Caco-2 (cell line): ENCODE results near the gene YAP1. TPM values are rescaled to one million over a fixed set of nuclear protein-coding genes. Genes with fewer than 3 reads are reported as not detected.

ENCODE experiments used
- BruUV-seq: library from RNA; stranded (reverse); fragments of 400-500 nt; replicated peaks from 2 replicates; lab custom pipeline; 2021; lab: Mats Ljungman, UMichigan
- CTCF ChIA-PET: fragments of 300-600 bp; sonication (Branson Sonifier 250); formaldehyde crosslinking; loops from one replicate; lab custom pipeline; 2022; ENCODE audit warnings: antibody characterized with exemption; lab: Charles Lee
- POLR2A ChIA-PET: fragments of 300-600 bp; sonication (Branson Sonifier 250); formaldehyde crosslinking; loops from one replicate; lab custom pipeline; 2022; ENCODE audit warnings: antibody characterized with exemption; lab: Charles Lee
- DNase-seq, 2 experiments: peaks; one replicate each; pipeline versions ENCODE4 v3.0.0 to v3.0.0-alpha.2; 2020 to 2022
- H3K27me3 ChIP-seq: replicated peaks from 2 replicates; pipeline ENCODE4 v1.6.0; 2011; ENCODE audit warnings: low read length; ENCODE audit not compliant: control insufficient read depth, insufficient read depth
- H3K36me3 ChIP-seq: 2 replicates; pipeline ENCODE4 v1.5.1; 2011; ENCODE audit warnings: low read length; ENCODE audit not compliant: control insufficient read depth, insufficient read depth
- H3K4me1 ChIP-seq: fragments of 250-450 bp; sonication (Bioruptor Pico); 2 replicates; pipeline ENCODE4 v1.5.1; 2020; ENCODE audit warnings: mild to moderate bottlenecking
- H3K4me3 ChIP-seq: 2 replicates; pipeline ENCODE4 v1.5.1; 2011; ENCODE audit warnings: low read depth, mild to moderate bottlenecking, control low read depth, low read length
- H3K9me3 ChIP-seq: fragments of 250-450 bp; sonication (Bioruptor Pico); 2 replicates; pipeline ENCODE4 v1.5.1; 2020; ENCODE audit warnings: mild to moderate bottlenecking, moderate library complexity
- H3K27ac Mint-ChIP-seq: one replicate; pipeline ENCODE4 v1.8.0; 2022; ENCODE audit warnings: mixed read lengths; ENCODE audit not compliant: unreplicated experiment
- H3K27me3 Mint-ChIP-seq: one replicate; pipeline ENCODE4 v1.8.0; 2022; ENCODE audit warnings: mixed read lengths; ENCODE audit not compliant: insufficient read depth, unreplicated experiment
- H3K36me3 Mint-ChIP-seq: one replicate; pipeline ENCODE4 v1.8.0; 2022; ENCODE audit warnings: mild to moderate bottlenecking, mixed read lengths; ENCODE audit not compliant: insufficient read depth, unreplicated experiment
- H3K4me1 Mint-ChIP-seq: one replicate; pipeline ENCODE4 v1.8.0; 2022; ENCODE audit warnings: low read depth, mixed read lengths; ENCODE audit not compliant: unreplicated experiment
- H3K4me3 Mint-ChIP-seq: one replicate; pipeline ENCODE4 v1.8.0; 2022; ENCODE audit warnings: mild to moderate bottlenecking, moderate library complexity, mixed read lengths; ENCODE audit not compliant: unreplicated experiment
- H3K9me3 Mint-ChIP-seq: one replicate; pipeline ENCODE4 v1.8.0; 2022; ENCODE audit warnings: mixed read lengths; ENCODE audit not compliant: unreplicated experiment
- intact Hi-C: fragments of 100-400 bp; cut with micrococcal nuclease; formaldehyde crosslinking; loops from one replicate; pipeline ENCODE4 v1.10.0; 2022; ENCODE audit not compliant: unreplicated experiment
- total RNA-seq: library from RNA; stranded (reverse); gene quantifications from 2 replicates; pipeline ENCODE4 v1.2.3, GENCODE V29; 2022
- TF ChIP-seq, protein P1 (sequence below), 2 experiments: fragments of 200-600 bp in 1 of 2; IDR thresholded peaks; 1 replicate in 1 of 2; 2 replicates in 1 of 2; pipeline versions ENCODE4 v1.5.1 to v1.8.0; 2011 to 2022; ENCODE audit warnings: antibody characterized with exemption in 1 of 2, control low read depth in 1 of 2, inconsistent platforms in 1 of 2, low read depth in 1 of 2, low read length in 1 of 2, mild to moderate bottlenecking in 1 of 2, moderate library complexity in 1 of 2; ENCODE audit not compliant: insufficient read depth in 1 of 2, severe bottlenecking in 1 of 2, unreplicated experiment in 1 of 2

Gene YAP1
- total RNA-seq, 1 experiment from 2014 or later = 207 TPM

DNA sequence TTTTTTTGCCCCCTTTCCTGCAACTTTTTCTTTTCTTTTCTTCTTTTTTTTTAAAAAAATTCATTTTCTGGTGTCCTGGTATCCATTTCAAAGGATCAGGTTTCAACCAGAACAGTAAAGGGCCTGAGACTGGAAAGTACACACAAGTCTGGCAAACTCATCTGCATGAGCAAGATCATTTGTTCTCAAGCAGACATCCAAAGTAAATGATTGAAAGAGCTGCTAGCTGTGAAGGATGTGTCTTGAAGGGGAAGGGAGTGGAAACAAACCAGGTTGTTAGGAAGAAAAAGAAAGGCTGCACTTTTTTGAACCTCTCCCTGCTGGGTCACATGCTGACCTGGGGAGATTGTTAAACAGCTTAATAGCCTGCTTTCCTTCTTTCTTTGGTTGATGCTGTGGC, 5.3 kb downstream of the YAP1 start:
- ChIA-PET POLR2A (no interaction called here), CTCF (interaction anchor here (0.7 kb wide), 2 partner anchors 29 to 114 kb away, joined by 4 to 5 read pairs; no protein-coding TSS in a partner anchor)
- TF ChIP-seq, protein P1, sequence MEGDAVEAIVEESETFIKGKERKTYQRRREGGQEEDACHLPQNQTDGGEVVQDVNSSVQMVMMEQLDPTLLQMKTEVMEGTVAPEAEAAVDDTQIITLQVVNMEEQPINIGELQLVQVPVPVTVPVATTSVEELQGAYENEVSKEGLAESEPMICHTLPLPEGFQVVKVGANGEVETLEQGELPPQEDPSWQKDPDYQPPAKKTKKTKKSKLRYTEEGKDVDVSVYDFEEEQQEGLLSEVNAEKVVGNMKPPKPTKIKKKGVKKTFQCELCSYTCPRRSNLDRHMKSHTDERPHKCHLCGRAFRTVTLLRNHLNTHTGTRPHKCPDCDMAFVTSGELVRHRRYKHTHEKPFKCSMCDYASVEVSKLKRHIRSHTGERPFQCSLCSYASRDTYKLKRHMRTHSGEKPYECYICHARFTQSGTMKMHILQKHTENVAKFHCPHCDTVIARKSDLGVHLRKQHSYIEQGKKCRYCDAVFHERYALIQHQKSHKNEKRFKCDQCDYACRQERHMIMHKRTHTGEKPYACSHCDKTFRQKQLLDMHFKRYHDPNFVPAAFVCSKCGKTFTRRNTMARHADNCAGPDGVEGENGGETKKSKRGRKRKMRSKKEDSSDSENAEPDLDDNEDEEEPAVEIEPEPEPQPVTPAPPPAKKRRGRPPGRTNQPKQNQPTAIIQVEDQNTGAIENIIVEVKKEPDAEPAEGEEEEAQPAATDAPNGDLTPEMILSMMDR (IDR thresholded peaks at IDR 0.05; ENCODE audit: insufficient read depth in 1 of 2, low read depth in 1 of 2, low read length in 1 of 2, severe bottlenecking in 1 of 2, unreplicated experiment in 1 of 2) = no peak
- no TSS peak for BruUV-seq
- Mint-ChIP-seq H3K27ac (peak overlapping the region; percentile 31), H3K9me3 (no peaks in the 10 kb centered on the region), H3K4me3 (peak overlapping the region; percentile 31), H3K27me3 (no peaks in the 10 kb centered on the region), H3K36me3 (peaks cover 63% of the 10 kb centered on the region), H3K4me1 (peaks cover 54% of the 10 kb centered on the region)
- peaks cover 69% of the 10 kb centered on the region for H3K4me1 ChIP-seq
- no peak overlapping the region for H3K4me3 ChIP-seq
- 0 out of 2 replicates have a peak, but pooled peaks cover 2% of the 10 kb centered on the region for H3K36me3 ChIP-seq
- no peaks in the 10 kb centered on the region for H3K27me3 ChIP-seq
- H3K9me3 ChIP-seq = no peaks in the 10 kb centered on the region
- intact Hi-C loops = loop anchor here (1.0 to 2.0 kb wide), 2 partner anchors 69 to 77 kb away; partner anchors contain the start of gene CFAP300
- DNase-seq = peak; percentile 78 to 84

GRCh38 chr11:102116453-102117205, 6.4 kb downstream of the YAP1 start:
- no peaks in the 10 kb centered on the region for H3K27me3 Mint-ChIP-seq
- BruUV-seq = no TSS peak
- intact Hi-C loops = no loop called here
- Histone ChIP-seq H3K9me3 (no peaks in the 10 kb centered on the region), H3K4me3 (no peak overlapping the region), H3K36me3 (0 out of 2 replicates have a peak, but pooled peaks cover 2% of the 10 kb centered on the region), H3K4me1 (peaks cover 78% of the 10 kb centered on the region), H3K27me3 (no peaks in the 10 kb centered on the region)
- TF ChIP-seq, protein P1 (IDR thresholded peaks at IDR 0.05; ENCODE audit: insufficient read depth in 1 of 2, low read depth in 1 of 2, low read length in 1 of 2, severe bottlenecking in 1 of 2, unreplicated experiment in 1 of 2) = no peak
- DNase-seq = peak in 1 of 2 experiments; percentile 52
- H3K4me1 Mint-ChIP-seq = peaks cover 58% of the 10 kb centered on the region
- H3K27ac Mint-ChIP-seq = peak overlapping the region; percentile 31
- peaks cover 66% of the 10 kb centered on the region for H3K36me3 Mint-ChIP-seq
- ChIA-PET POLR2A (no interaction called here), CTCF (no interaction called here)
- no peaks in the 10 kb centered on the region for H3K9me3 Mint-ChIP-seq
- peak overlapping the region; percentile 50 for H3K4me3 Mint-ChIP-seq

DNA sequence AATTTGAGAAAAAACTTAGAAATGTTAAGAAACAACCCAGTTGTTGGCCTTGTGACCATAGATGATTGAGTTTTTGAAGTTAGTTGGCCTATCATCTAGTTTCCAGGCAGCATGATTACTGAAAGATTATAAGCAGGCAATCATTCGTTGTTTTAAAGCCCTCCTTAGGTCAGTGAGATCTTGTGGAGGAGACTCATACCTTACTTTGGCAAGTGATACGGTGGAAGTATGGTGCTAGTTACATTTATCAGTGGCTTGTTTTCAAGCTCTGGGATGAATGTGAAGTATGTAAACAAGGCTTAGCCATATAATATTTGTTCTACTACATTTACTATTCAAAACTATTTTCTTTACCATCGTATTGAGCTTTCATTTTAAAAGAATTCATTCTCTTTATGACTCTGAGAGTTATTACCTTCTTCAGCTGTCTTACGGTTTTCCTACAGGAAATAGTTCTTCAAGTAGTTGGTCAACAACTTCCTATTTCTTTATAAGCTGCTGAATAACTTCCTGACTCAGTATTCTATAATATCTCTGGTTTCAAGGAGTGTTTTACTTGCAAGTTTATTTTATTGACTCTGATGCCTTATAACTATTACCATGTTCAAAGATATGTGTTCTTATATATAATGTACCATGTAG, 7.3 kb downstream of the YAP1 start:
- peaks cover 83% of the 10 kb centered on the region for H3K4me1 ChIP-seq

More for the DNA sequence above, 7.3 kb downstream of the YAP1 start:
- no peak overlapping the region for H3K4me3 ChIP-seq
- no peaks in the 10 kb centered on the region for H3K27me3 ChIP-seq
- ChIA-PET POLR2A (interaction anchor here (0.6 kb wide), 1 partner anchor 69 kb away, joined by 6 read pairs; no protein-coding TSS in a partner anchor), CTCF (no interaction called here)
- H3K27me3 Mint-ChIP-seq = no peaks in the 10 kb centered on the region
- TF ChIP-seq, protein P1 (IDR thresholded peaks at IDR 0.05; ENCODE audit: insufficient read depth in 1 of 2, low read depth in 1 of 2, low read length in 1 of 2, severe bottlenecking in 1 of 2, unreplicated experiment in 1 of 2) = no peak
- peaks cover 66% of the 10 kb centered on the region for H3K4me1 Mint-ChIP-seq
- 0 out of 2 replicates have a peak, but pooled peaks cover 2% of the 10 kb centered on the region for H3K36me3 ChIP-seq
- H3K9me3 Mint-ChIP-seq = no peaks in the 10 kb centered on the region
- no TSS peak for BruUV-seq
- peak overlapping the region; percentile 50 for H3K4me3 Mint-ChIP-seq
- DNase-seq = no peak
- peaks cover 66% of the 10 kb centered on the region for H3K36me3 Mint-ChIP-seq
- intact Hi-C loops = no loop called here
- H3K9me3 ChIP-seq = no peaks in the 10 kb centered on the region
- peak overlapping the region; percentile 31 for H3K27ac Mint-ChIP-seq
